ENCODE data around the gene TCF7L2.

Gene TCF7L2

GRCh38 chr10:112958275-112958995, 8.4 kb downstream of the TCF7L2 start:
- intact Hi-C loops (cut with DNase I) = loop anchor here (10.0 kb wide), 1 partner anchor 234 kb away; no protein-coding TSS in a partner anchor
- no peak for DNase-seq

DNA sequence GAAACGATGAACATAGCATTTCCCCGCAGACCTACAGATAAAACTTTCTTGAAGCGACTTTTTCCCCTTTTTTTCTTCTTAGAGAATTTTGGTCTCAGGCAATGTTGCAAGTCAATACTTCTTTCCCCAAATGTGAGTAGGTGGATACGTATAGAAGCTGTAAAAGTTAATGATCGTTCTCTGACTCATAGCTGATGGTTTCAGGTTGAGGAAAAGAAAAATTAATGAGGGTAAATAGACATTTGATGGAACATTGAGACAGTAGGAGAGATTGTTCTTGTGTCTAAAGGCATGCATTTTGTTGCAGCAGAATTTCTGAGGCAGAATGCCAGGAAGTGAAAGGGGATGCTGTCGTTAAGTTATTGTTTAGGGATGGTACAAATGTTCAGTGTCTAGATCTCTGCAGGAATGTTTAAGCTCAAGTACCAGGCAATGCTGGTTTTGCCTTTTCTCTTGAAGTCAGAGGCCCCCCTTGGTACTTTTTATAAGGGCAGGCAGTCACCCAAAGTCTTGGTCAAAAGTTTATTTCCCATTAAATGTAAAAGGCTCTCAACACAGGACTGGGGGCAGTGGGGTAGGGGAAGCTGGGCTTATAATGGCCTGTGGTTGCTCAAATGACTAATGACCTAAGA, 9.3 kb downstream of the TCF7L2 start:
- intact Hi-C loops (cut with DNase I) = loop anchor here (10.0 kb wide), 1 partner anchor 235 kb away; no protein-coding TSS in a partner anchor
- no peak for DNase-seq

GRCh38 chr10:112960151-112960681, 10.2 kb downstream of the TCF7L2 start:
- DNase-seq = no peak
- intact Hi-C loops (cut with DNase I) = no loop called here

DNA sequence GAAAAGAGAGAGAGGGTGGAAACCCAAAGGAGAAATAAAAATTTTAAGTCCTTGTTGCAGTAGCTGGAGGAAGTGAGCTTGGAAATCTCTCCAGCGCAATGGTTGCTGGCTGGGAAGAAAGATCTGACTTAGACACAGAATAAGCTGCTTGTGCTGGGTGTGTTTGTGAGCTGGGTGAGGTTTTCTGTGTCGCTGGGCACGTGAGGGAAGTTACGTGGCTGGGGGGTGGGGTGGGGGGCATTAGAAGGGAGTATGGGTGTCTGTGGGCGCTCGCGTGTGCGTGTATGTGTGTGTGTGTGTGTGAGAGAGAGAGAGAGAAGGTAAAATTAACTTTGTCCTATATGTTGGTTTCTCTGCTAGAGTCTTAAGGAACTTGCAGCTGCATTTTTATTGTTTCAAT, 11.6 kb downstream of the TCF7L2 start:
- no peak for DNase-seq
- intact Hi-C loops (cut with DNase I) = no loop called here

DNA sequence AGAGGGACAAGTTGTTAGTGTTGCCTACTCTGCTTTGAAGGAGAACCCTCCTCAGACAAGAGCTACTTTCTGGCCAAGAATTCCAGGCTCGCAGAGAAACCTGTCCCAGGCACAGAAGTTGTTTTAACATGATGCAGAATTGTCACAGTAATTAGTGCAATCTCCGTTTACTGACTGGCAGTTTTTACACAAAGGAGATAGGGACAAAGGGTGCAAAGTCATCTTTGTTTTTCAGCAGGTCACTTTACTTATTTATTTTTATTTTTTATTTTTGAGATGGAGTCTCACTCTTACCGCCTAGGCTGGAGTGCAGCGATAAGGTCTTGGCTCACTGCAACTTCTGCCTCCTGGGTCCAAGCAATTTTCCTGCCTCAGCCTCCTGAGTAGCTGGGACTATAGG, 12.3 kb downstream of the TCF7L2 start:
- intact Hi-C loops (cut with DNase I) = no loop called here
- DNase-seq = no peak

DNA sequence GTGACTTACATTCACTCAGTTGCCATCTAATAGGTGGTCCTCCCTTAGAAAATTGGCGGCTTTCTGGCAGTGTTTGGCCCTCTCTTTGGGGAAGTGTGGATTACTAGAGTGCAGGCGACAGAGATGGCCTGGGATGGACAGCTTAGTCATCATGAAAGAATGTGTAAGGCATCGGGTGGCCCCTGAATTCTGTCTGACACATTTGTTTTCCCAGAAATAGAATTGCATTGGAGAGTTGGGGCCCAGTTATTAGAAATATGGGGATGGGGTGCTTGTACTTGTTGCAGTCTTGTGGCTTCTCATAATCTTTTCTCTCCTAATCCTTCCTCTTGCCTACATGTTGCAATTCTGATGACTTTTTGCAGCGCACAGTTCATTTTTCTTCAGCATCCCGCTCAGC, 13.8 kb downstream of the TCF7L2 start:
- no peak for DNase-seq
- intact Hi-C loops (cut with DNase I) = no loop called here

GRCh38 chr10:112964482-112964881, 14.4 kb downstream of the TCF7L2 start:
- intact Hi-C loops (cut with DNase I) = no loop called here
- DNase-seq = no peak

DNA sequence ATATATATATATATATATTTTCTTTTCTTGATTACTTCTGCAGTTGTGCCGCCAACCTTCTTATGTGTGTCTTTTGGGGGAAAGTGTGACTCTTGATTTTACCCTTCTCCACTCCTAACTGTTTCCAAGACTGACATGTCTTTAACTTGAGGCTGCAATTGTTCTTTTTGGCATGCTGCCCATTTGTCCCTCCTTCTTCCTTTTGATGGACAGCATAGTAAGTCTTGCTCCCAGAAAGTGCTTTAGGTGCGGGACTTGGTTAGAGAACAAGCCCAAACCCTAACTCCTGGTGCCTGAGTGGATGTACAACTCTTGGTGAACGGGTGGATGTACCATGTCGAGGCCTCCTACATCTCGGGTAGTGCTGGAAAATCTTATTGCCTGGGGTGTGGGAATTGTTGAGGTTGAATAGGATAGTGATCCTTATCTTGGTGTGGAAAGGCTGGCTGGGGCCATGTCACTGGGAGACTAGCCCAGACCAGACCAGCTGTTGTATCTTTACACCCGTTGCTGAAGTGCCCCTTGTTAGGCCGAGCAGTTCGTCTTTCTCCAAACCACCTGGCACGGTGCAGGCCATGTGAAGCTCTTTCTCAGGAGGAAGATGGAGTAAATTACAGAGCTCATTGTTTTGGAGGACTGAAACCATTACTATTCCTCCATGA, 16.3 kb downstream of the TCF7L2 start:
- peak in 1 of 42 donors; percentile 28 for DNase-seq
- intact Hi-C loops (cut with DNase I) = no loop called here

- no peak for DNase-seq
- intact Hi-C loops (cut with DNase I) = no loop called here
Observed at GRCh38 chr10:112967200-112967599, 17.2 kb downstream of the TCF7L2 start.

GRCh38 chr10:112969131-112969530, 19.1 kb downstream of the TCF7L2 start:
- intact Hi-C loops (cut with DNase I) = no loop called here
- no peak for DNase-seq

- intact Hi-C loops (cut with DNase I) = no loop called here
- no peak for DNase-seq
Observed at GRCh38 chr10:112969542-112969941, 19.5 kb downstream of the TCF7L2 start.

DNA sequence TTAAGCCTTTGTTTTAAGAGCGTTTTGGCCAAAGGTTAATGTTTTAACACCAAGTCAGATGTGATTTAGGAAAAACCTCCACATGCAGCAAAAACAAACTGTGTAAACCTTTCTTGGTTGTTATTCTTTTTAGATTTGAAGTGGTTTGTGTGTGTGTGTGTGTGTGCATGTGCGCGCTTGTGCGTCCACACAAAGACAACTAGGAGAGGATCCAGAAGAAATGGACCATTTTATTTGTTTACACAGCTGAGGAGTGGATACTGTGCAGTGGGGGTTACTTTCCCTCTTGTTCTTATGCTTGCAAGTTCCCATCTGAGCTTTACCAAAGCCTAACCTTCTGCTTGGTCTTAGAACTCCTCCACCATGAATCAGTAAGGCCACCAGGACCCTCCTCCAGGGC, 20.0 kb downstream of the TCF7L2 start:
- intact Hi-C loops (cut with DNase I) = no loop called here
- DNase-seq = no peak

GRCh38 chr10:112972606-112973005, 22.6 kb downstream of the TCF7L2 start:
- DNase-seq = no peak
- intact Hi-C loops (cut with DNase I) = no loop called here

DNA sequence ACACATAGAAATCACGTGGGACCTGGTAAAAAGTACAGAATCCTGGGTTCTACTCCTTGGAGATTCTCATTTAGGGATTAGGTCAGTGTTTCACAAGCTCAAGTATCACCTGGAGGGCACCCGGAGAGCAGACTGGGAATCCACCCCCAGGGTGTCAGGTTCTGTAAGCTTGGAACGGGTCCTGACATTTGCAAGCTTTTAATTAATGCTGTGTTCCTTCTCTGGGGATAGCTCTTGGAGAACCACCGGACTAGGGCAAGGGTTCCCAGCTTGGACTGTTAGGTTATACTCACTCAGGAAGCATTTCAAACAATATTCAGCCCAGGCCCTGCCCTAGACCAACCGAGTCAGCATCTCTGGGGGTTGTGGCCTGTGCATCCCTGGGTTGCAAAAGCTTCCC, 23.0 kb downstream of the TCF7L2 start:
- intact Hi-C loops (cut with DNase I) = no loop called here
- no peak for DNase-seq

DNA sequence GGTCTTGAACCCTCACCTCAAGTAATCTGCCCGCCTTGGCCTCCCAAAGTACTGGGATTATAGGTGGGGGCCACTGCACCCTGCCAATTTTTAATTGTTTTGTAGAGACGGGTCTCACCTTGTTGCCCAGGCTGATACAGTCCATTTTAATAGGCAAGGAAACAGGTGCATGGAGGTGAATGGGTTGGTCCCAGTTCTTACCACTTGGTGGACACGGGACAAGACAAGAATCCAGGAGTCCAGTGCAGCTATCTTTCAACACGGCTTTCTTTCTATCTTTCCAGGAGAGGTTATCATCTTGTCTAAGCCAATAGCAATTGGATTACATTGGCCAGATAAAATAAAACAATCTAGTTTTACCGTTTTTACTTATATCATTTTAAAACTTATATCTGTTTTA, 23.8 kb downstream of the TCF7L2 start:
- DNase-seq = no peak
- intact Hi-C loops (cut with DNase I) = no loop called here

GRCh38 chr10:112977426-112977898, 27.4 kb downstream of the TCF7L2 start:
- no peak for DNase-seq
- intact Hi-C loops (cut with DNase I) = no loop called here

- no peak for DNase-seq
- intact Hi-C loops (cut with DNase I) = no loop called here
Observed at GRCh38 chr10:112979927-112980326, 29.9 kb downstream of the TCF7L2 start.

- intact Hi-C loops (cut with DNase I) = no loop called here
- no peak for DNase-seq
Observed at GRCh38 chr10:112980937-112981336, 30.9 kb downstream of the TCF7L2 start.

DNA sequence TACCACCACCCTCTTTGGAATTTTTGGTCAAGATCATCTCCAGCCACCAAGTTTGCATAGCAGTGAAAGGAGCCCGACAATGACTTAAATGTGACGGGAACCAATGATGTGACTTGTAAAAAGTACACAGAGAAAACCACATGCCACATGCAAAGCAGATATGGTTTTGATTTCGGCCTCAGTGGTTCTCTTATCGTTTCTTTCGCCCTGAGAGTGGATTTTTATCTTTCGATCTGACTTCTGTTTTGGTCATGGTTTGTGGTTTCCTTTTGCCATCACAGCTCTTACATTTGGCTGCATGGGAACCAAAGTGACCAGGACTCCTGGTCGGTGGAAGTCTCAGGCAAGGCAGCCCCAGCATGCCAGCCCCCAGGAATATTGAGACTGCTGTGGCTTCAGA, 31.5 kb downstream of the TCF7L2 start:
- DNase-seq = no peak

DNA sequence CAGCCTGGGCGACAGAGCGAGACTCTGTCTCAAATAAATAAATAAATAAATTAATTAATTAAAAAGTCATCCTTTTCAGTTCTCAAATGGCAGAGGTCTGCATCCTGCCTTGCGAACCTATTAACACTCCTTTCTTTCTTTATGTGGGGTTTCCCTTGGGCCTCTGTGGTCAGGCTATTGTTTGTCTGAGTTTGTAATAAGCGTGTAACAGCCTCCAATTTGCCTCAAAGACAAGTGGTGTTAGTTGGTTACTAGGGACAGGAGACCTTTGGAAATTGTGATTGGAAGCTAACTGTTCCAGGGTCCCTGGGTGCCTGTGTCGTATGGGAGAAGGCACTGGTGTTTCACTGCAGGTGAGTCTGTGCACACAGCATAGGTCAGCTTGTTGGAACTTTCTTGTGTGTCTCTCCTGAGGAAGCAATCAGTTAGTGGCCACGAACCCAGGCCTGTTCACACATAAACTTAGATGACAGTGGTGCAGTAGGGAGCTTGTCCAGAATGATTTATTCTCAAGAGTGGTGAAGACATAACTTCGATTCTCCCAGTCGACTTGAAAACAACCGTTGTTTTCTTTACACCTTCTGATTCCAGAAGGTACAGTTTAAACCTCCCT, 33.5 kb downstream of the TCF7L2 start:
- no peak for DNase-seq
- intact Hi-C loops (cut with DNase I) = no loop called here

More for the DNA sequence above, 31.5 kb downstream of the TCF7L2 start:
- intact Hi-C loops (cut with DNase I) = no loop called here

Measured in head of caudate nucleus (tissue), 42 donors.